GM11168 (cell line): ENCODE results near the gene GALNS.
"Not testable (repeated sequence)": the region's sequence is repeated elsewhere in the genome, so short reads cannot be mapped to it uniquely, and the experiment has no call there.

ENCODE experiments used
- in situ Hi-C: fragments of 300-500 bp; cut with MboI; formaldehyde crosslinking; loops from one replicate; pipeline ENCODE4 v1.12.0; 2022; ENCODE audit warnings: low sequenced_read_pairs; ENCODE audit not compliant: unreplicated experiment

Gene GALNS

GRCh38 chr16:88856828-88857727 is at the start of gene GALNS, which contains the start of gene TRAPPC2L:
Gene GALNS (minus strand): TSS chr16:88856947. CDS start chr16:88856877, 70 bp downstream.
Gene TRAPPC2L (plus strand): TSS chr16:88857127. CDS start chr16:88857151, 24 bp downstream.
- in situ Hi-C loops = no loop called here

GRCh38 chr16:88906020-88906419 is 49.3 kb upstream of the GALNS start:
- in situ Hi-C loops = no loop called here

GRCh38 chr16:88905563-88905962 is 48.8 kb upstream of the GALNS start:
- in situ Hi-C loops = no loop called here

GRCh38 chr16:88904676-88905365 is 48.1 kb upstream of the GALNS start:
- in situ Hi-C loops = no loop called here

GRCh38 chr16:88903267-88903666 is 46.5 kb upstream of the GALNS start:
- in situ Hi-C loops = no loop called here

GRCh38 chr16:88902744-88903143 is 46.0 kb upstream of the GALNS start:
- in situ Hi-C loops = no loop called here

- in situ Hi-C loops = no loop called here
Measured at GRCh38 chr16:88901718-88902337, 45.1 kb upstream of the GALNS start.

- in situ Hi-C loops = no loop called here
Measured at GRCh38 chr16:88900662-88901052, 43.9 kb upstream of the GALNS start.

- in situ Hi-C loops = no loop called here
Measured at GRCh38 chr16:88899901-88900661, 43.3 kb upstream of the GALNS start.

- in situ Hi-C loops = no loop called here
Measured at GRCh38 chr16:88897696-88898425, 41.1 kb upstream of the GALNS start.

GRCh38 chr16:88896238-88897070 is 39.7 kb upstream of the GALNS start:
- in situ Hi-C loops = no loop called here

- in situ Hi-C loops = no loop called here
Measured at GRCh38 chr16:88895335-88895734, 38.6 kb upstream of the GALNS start.

GRCh38 chr16:88894681-88895300 is 38.0 kb upstream of the GALNS start:
- in situ Hi-C loops = no loop called here

GRCh38 chr16:88894266-88894665 is 37.5 kb upstream of the GALNS start:
- in situ Hi-C loops = not testable (repeated sequence)

- in situ Hi-C loops = no loop called here
Measured at GRCh38 chr16:88893127-88893968, 36.6 kb upstream of the GALNS start.

- in situ Hi-C loops = no loop called here
Measured at GRCh38 chr16:88892065-88892464, 35.3 kb upstream of the GALNS start.

GRCh38 chr16:88891083-88891482 is 34.3 kb upstream of the GALNS start:
- in situ Hi-C loops = no loop called here
